ENCODE data around the gene CYP26B1. TPM values are rescaled to one million over a fixed set of nuclear protein-coding genes. Genes with fewer than 3 reads are reported as not detected.

CYP26B1 gene
- total RNA-seq, 1 experiment from 2014 or later, result 1.3 TPM

DNA sequence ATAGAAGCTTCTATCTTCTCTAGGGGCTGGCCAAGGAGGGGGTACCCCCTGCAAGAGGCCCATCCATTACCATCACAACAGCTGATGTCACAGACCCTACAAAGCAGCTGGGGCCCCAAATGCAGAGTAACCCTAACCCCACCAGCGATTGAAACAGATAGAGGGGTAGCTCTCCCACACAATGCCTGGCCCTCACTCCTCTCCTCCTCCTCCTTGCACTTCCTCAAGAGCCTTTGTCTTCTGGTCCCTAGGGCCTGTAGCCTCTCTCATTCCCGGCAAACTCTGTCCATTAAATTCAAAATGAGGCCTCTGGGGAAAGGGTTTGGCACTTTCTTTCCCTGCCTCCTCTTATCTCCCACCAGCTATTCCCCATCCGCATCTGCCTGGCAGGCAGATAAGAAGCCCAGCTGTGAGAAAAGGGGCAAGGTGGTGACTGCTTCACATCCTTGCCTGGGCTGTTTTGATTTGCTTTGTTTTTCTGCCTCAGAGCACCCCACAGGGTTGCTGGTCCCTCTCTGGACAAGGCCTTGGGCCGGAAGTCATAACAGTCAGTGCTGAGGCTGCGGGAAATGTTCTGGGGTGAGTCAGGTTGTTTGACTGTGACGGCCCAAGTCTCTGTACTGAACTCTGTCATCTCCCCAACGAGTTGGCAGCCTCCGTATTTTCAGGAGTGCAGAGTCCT lies 26.1 kb upstream of the CYP26B1 start:
- Histone ChIP-seq H3K36me3 (ENCODE audit: low read depth) (no peaks in the 10 kb centered on the region), H3K4me2 (no peak overlapping the region), H3K27me3 (ENCODE audit: insufficient read depth, low read depth) (no peaks in the 10 kb centered on the region), H3K9me2 (ENCODE audit: insufficient read depth) (no peaks in the 10 kb centered on the region), H3K27ac (no peak overlapping the region), H3K4me1 (replicated peaks; ENCODE audit: insufficient read depth) (no peaks in the 10 kb centered on the region), H4K20me1 (ENCODE audit: insufficient read depth) (no peaks in the 10 kb centered on the region), H3F3A (ENCODE audit: insufficient read depth, low read depth) (no peaks in the 10 kb centered on the region), H3K4me3 (no peak overlapping the region), H3K79me2 (ENCODE audit: low read depth) (no peaks in the 10 kb centered on the region), H3K9me3 (ENCODE audit: insufficient read depth, low read depth) (no peaks in the 10 kb centered on the region), H2AFZ (no peak overlapping the region)
- DNase-seq, result no peak
- intact Hi-C loops (cut with micrococcal nuclease; ENCODE audit: unreplicated experiment), result no loop called here
- ChIA-PET POLR2A (ENCODE audit: unreplicated experiment) (interaction anchor here (0.6 kb wide), 1 partner anchor 252 kb away, joined by 3 read pairs; no protein-coding TSS in a partner anchor), CTCF (interaction anchor here (0.6 to 0.7 kb wide), 2 partner anchors 25 to 768 kb away, joined by 3 to 13 read pairs; no protein-coding TSS in a partner anchor)
- no peak for TF ChIP-seq EZH2 (IDR thresholded peaks at IDR 0.05; ENCODE audit: low read depth)
- TF ChIP-seq, protein P1, sequence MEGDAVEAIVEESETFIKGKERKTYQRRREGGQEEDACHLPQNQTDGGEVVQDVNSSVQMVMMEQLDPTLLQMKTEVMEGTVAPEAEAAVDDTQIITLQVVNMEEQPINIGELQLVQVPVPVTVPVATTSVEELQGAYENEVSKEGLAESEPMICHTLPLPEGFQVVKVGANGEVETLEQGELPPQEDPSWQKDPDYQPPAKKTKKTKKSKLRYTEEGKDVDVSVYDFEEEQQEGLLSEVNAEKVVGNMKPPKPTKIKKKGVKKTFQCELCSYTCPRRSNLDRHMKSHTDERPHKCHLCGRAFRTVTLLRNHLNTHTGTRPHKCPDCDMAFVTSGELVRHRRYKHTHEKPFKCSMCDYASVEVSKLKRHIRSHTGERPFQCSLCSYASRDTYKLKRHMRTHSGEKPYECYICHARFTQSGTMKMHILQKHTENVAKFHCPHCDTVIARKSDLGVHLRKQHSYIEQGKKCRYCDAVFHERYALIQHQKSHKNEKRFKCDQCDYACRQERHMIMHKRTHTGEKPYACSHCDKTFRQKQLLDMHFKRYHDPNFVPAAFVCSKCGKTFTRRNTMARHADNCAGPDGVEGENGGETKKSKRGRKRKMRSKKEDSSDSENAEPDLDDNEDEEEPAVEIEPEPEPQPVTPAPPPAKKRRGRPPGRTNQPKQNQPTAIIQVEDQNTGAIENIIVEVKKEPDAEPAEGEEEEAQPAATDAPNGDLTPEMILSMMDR (conservative IDR thresholded peaks at IDR 0.05), result no peak
- BruUV-seq (replicated peaks), result no TSS peak

DNA sequence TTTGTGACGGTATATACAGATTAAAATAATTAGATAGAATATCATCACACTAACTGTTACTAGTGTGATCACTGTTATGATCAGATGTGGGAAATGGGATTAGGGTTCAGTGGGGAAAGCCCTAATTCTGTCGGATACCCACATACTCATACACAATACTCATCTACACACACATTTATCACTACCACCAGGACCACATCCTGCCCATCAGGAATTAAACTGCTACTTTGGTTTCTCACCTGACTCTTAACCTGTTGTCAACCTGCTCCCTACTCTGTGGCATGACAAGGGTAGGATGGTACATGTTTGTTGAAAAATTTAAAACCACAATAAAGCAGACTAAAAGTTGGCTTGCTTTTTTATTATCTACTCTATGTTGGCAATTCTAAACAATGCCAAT lies 24.8 kb upstream of the CYP26B1 start:
- Histone ChIP-seq H3K4me3 (no peak overlapping the region), H3K9me3 (ENCODE audit: insufficient read depth, low read depth) (no peaks in the 10 kb centered on the region), H3F3A (ENCODE audit: insufficient read depth, low read depth) (no peaks in the 10 kb centered on the region), H3K9me2 (ENCODE audit: insufficient read depth) (no peaks in the 10 kb centered on the region), H3K27me3 (ENCODE audit: insufficient read depth, low read depth) (no peaks in the 10 kb centered on the region), H3K4me1 (replicated peaks; ENCODE audit: insufficient read depth) (no peaks in the 10 kb centered on the region), H3K36me3 (ENCODE audit: low read depth) (no peaks in the 10 kb centered on the region), H4K20me1 (ENCODE audit: insufficient read depth) (no peaks in the 10 kb centered on the region), H3K27ac (no peak overlapping the region), H2AFZ (no peak overlapping the region), H3K79me2 (ENCODE audit: low read depth) (no peaks in the 10 kb centered on the region), H3K4me2 (no peak overlapping the region)
- ChIA-PET CTCF (interaction anchor here (0.6 kb wide), 1 partner anchor 52 kb away, joined by 8 read pairs; no protein-coding TSS in a partner anchor), POLR2A (ENCODE audit: unreplicated experiment) (no interaction called here)
- no TSS peak for BruUV-seq (replicated peaks)
- TF ChIP-seq EZH2 (IDR thresholded peaks at IDR 0.05; ENCODE audit: low read depth), result no peak
- TF ChIP-seq, protein P1 (conservative IDR thresholded peaks at IDR 0.05), result no peak
- intact Hi-C loops (cut with micrococcal nuclease; ENCODE audit: unreplicated experiment), result no loop called here
- no peak for DNase-seq

GRCh38 chr2:72166279-72166678 lies 18.6 kb upstream of the CYP26B1 start:
- BruUV-seq (replicated peaks), result no TSS peak
- no peak overlapping the region for H3K27ac ChIP-seq
- H3K4me2 ChIP-seq, result no peak overlapping the region
- ChIA-PET CTCF (no interaction called here), POLR2A (ENCODE audit: unreplicated experiment) (no interaction called here)
- intact Hi-C loops (cut with micrococcal nuclease; ENCODE audit: unreplicated experiment), result no loop called here
- no peaks in the 10 kb centered on the region for H3K9me3 ChIP-seq (ENCODE audit: insufficient read depth, low read depth)
- no peak overlapping the region for H2AFZ ChIP-seq
- H3K4me1 ChIP-seq (replicated peaks; ENCODE audit: insufficient read depth), result peaks cover 13% of the 10 kb centered on the region
- no peaks in the 10 kb centered on the region for H3K27me3 ChIP-seq (ENCODE audit: insufficient read depth, low read depth)
- no peaks in the 10 kb centered on the region for H3K9me2 ChIP-seq (ENCODE audit: insufficient read depth)
- no peak overlapping the region for H3K4me3 ChIP-seq
- no peak for DNase-seq
- H3K79me2 ChIP-seq (ENCODE audit: low read depth), result no peaks in the 10 kb centered on the region
- H4K20me1 ChIP-seq (ENCODE audit: insufficient read depth), result no peaks in the 10 kb centered on the region
- TF ChIP-seq EZH2 (IDR thresholded peaks at IDR 0.05; ENCODE audit: low read depth), result no peak
- TF ChIP-seq, protein P1 (conservative IDR thresholded peaks at IDR 0.05), result no peak
- no peaks in the 10 kb centered on the region for H3F3A ChIP-seq (ENCODE audit: insufficient read depth, low read depth)
- no peaks in the 10 kb centered on the region for H3K36me3 ChIP-seq (ENCODE audit: low read depth)
